ENCODE results near the gene TBCC. TPM values are rescaled to one million over a fixed set of nuclear protein-coding genes. Genes with fewer than 3 reads are reported as not detected.

The TBCC gene
- total and polyA plus RNA-seq, 2 of the 8 experiments (the other 6 are each of a cell fraction or from before 2014, with no cell fraction given), result 22.7 to 25.5 TPM

DNA sequence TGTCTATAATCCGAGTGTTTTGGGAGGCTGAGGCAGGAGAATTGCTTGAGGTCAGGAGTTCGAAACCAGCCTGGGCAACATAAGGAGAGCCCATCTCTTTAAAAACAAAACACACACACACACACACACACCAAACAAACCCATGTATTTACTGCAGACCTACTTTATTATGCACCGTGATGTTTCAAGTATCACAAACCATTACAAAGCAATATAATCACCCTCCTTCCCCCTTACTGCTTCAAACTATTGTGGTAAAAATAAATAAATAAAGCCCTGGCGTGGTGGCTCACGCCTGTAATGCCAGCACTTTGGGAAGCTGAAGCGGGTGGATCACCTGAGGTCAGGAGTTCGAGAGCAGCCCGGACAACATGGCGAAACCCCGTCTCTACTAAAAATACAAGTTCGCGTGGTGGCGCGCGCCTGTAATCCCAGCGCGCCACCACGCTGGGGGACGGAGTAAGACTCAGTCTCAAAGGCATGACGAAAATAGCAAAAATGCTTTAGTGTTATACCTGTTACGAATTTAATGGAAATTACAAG is 1.5 kb downstream of the TBCC start:
- H3K9ac ChIP-seq (replicated peaks in 1 of 4; ENCODE audit: extremely low read depth in 1 of 4, low read depth in 3 of 4, low read length in 3 of 4), result no peak overlapping the region; a peak in 1 of 7 replicates

More for the DNA sequence above, 1.5 kb downstream of the TBCC start:
- Histone ChIP-seq H3K9me3 (ENCODE audit: insufficient read depth in 2 of 2, low read depth in 1 of 2, low read length in 1 of 2) (no peaks in the 10 kb centered on the region), H3K36me3 (ENCODE audit: control insufficient read depth in 2 of 4, insufficient read depth in 4 of 4, low read length in 3 of 4) (no peaks in the 10 kb centered on the region), H3K27ac (ENCODE audit: low read depth, low read length) (no peak overlapping the region), H3K4ac (replicated peaks; ENCODE audit: insufficient read length, low read depth, low read length) (no peak overlapping the region), H3K14ac (ENCODE audit: insufficient read length) (no peak overlapping the region), H2BK20ac (ENCODE audit: low read length) (no peak overlapping the region), H3K27me3 (replicated peaks in 1 of 4; ENCODE audit: control insufficient read depth in 3 of 4, extremely low read depth in 1 of 4, insufficient read depth in 3 of 4, low read length in 3 of 4) (no peaks in the 10 kb centered on the region), H3K4me2 (ENCODE audit: insufficient read depth in 1 of 2, low read depth in 2 of 2, low read length in 2 of 2) (peak overlapping the region; percentile 88 to 95), H3K18ac (ENCODE audit: extremely low read depth, low read length) (no peak overlapping the region), H4K91ac (replicated peaks; ENCODE audit: insufficient read length, low read length) (no peak overlapping the region), H3K56ac (replicated peaks; ENCODE audit: insufficient read length, low read depth, low read length) (no peak overlapping the region), H3K4me3 (ENCODE audit: extremely low read depth in 1 of 4, insufficient read depth in 2 of 4, low read depth in 3 of 4, low read length in 4 of 4) (peak overlapping the region; percentile 88 to 99 (median 96)), H2BK15ac (ENCODE audit: low read length) (no peak overlapping the region), H2AK5ac (ENCODE audit: low read depth, low read length) (no peak overlapping the region), H2BK12ac (ENCODE audit: low read depth, low read length) (no peak overlapping the region), H3K79me1 (ENCODE audit: low read depth, low read length) (peaks cover 8% of the 10 kb centered on the region; the same call in 1 of the 2 replicates), H3K4me1 (replicated peaks in 1 of 4; ENCODE audit: control insufficient read depth in 3 of 4, insufficient read depth in 4 of 4, low read length in 3 of 4) (peaks cover 5 to 7% (median 6%) of the 10 kb centered on the region in 4 experiments; a peak in 6 of 7 replicates), H4K8ac (ENCODE audit: extremely low read depth, insufficient read depth, low read length) (no peak overlapping the region), H2BK5ac (ENCODE audit: low read depth, low read length) (no peak overlapping the region), H4K20me1 (replicated peaks in 1 of 2; ENCODE audit: control insufficient read depth in 1 of 2, insufficient read depth in 2 of 2, low read length in 2 of 2) (peaks cover 5 to 6% of the 10 kb centered on the region in 2 experiments), H3K23me2 (ENCODE audit: low read depth, low read length) (peaks cover 13% of the 10 kb centered on the region), H2BK120ac (replicated peaks; ENCODE audit: low read depth, low read length) (no peak overlapping the region), H3K79me2 (ENCODE audit: control insufficient read depth in 1 of 2, insufficient read depth in 2 of 2, low read length in 2 of 2) (peaks cover 0 to 25% of the 10 kb centered on the region in 2 experiments; a peak in 3 of 4 replicates), H4K5ac (ENCODE audit: insufficient read length, low read depth, low read length) (no peak overlapping the region), H2AFZ (ENCODE audit: low read length) (no peak overlapping the region), H3K23ac (ENCODE audit: insufficient read length) (no peak overlapping the region)
- DNase-seq (ENCODE audit: low read depth in 1 of 2, low spot score in 2 of 2) (no peak), FAIRE-seq (no peak)
- CTCF ChIA-PET (ENCODE audit: partially characterized antibody), result interaction anchor here (0.8 to 1.2 kb wide), 3 partner anchors 19 to 337 kb away, joined by 4 to 5 read pairs (median 5); no protein-coding TSS in a partner anchor
- POLR2A ChIA-PET (ENCODE audit: partially characterized antibody), result interaction anchor here (1.2 to 17.0 kb wide), 6 partner anchors 12 to 138 kb away, joined by 4 to 277 read pairs (median 34); partner anchors contain the start of gene BICRAL
- 76% methylated on average over 21 of the region's 21 CpGs; no CpG with 5 or more reads in 1 of the 2 experiments for WGBS, 2 experiments (ENCODE audit: extremely low coverage in 1 of 2, insufficient coverage in 1 of 2, insufficient read length in 1 of 2, insufficient replicate concordance in 2 of 2, low coverage in 1 of 2, low lambda C conversion rate in 2 of 2, missing lambda C conversion rate in 1 of 2)
- no peak for TF ChIP-seq CBX5 (IDR thresholded peaks at IDR 0.05; ENCODE audit: low read depth, low read length)
